GM18951 (cell line): ENCODE data around the gene FBXL7.

Experiments used
- POLR2A ChIP-seq: IDR thresholded peaks from 4 replicates; pipeline ENCODE4 v1.6.1; 2011; ENCODE audit warnings: mild to moderate bottlenecking; ENCODE audit not compliant: insufficient read length, insufficient read depth; ENCODE audit errors: extremely low read depth
- in situ Hi-C: fragments of 300-500 bp; cut with MboI; formaldehyde crosslinking; loops from one replicate; pipeline ENCODE4 v1.12.0; 2022; ENCODE audit warnings: low sequenced_read_pairs, mixed read lengths, inconsistent platforms; ENCODE audit not compliant: unreplicated experiment

Gene FBXL7

DNA sequence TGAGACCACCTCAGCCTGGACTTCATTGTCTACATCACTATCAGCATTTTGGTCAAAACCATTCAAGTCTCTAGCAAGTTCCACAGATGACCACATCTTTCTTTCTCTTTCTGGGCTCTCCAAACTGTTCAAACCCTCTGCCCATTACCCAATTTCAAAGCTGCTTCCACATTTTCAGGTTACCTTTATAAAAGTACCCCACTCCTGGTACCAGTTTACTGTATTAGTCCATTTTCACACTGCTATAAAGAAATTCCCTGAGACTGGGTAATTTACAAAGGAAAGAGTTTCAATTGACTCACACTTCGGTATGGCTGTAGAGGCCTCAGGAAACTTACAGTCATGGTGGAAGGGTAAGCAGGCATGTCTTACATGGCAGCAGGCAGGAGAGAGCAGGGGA, 84.5 kb downstream of the FBXL7 start:
- in situ Hi-C loops, result no loop called here
- TF ChIP-seq POLR2A, result no peak

DNA sequence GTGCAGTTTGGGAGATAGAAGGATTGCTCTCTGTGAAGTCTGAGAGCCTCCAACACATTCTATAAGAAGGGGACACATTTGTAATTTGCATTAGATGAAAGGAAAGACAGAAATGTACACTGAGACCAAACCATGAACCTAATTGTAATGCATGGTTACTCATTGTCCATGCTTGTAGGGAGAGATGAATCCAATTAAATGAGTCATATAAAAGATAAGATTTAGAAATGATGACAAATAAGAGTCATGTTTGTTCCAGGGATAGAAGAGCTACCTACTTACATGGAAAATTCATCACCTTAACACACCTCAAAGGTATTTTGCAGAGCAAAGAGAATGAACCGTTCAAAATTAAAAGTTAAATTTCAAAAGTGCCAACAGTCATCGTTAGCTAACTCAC, 85.1 kb downstream of the FBXL7 start:
- no peak for TF ChIP-seq POLR2A
- in situ Hi-C loops, result no loop called here

DNA sequence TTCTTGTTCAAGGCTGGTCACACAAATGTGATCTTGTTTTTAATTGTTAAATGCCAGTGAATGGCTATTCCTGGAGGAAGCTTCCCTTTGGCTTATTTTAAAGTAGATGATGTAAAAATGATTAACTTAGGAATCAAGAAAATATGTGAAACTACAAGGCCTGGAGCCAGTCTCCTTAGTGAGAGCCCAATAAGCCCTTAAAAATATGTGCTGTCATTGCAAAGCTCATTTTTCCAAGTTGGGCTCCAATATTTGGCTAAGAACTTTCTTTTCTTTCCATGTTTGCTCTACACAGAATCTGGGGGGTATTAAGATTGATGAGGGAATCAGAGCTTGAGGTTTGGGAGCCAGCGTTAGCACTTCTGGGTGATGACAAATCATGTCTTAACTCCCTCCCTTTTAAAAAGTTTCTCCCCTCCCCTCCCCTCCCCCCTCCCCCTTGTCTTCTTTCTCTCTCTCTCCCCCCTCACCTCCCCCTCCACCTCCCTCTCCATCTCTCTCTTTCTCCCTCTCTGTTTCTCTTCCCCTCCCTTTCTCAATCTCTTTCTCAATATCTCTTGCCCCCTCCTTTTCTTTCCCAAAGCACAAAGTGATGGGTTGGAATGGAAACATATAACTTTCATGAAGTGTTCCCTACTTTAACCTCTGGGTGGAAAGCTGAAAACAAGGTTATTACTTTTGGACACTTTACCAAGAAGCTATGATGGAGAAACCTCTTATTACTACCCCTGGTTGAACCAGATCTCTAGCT, 86.0 kb downstream of the FBXL7 start:
- in situ Hi-C loops, result no loop called here
- no peak for TF ChIP-seq POLR2A

DNA sequence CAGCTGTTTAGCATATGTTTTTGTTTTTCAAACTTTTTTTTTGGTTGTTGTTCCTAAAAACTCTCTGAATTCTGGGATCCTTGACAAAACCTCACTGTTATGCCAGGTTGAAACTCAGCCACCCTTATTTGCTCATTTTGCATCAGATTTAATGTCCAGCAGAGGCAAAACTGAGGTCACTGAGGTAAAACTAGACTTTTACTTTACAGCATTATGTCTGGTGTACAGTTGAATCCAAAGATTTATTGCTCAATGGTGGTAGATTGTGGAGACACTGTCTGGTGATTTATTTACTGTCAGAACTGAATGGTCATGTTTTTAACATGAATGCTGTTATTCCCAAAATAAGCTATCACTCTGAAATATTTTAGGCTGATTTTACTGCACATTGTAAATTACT, 87.9 kb downstream of the FBXL7 start:
- no peak for TF ChIP-seq POLR2A
- in situ Hi-C loops, result no loop called here

DNA sequence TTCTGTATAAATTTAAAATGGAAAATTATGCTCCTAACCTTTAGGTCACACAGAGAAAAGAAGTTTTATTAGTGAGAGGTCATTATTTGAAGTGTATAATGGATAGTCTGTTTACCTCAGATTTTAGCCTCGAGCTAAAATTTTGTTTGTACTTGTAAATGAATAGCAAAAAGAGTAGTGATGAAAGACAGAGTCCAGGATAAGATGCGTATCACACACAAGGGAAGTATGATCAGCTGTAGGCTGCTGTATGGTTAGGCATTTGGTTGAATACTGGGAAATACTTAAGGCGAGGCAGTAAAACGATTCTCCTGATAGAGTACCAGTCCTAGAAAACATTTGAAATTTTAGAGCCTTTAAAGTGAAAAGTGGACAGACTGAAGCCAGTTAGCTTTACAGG, 92.7 kb downstream of the FBXL7 start:
- TF ChIP-seq POLR2A, result no peak
- in situ Hi-C loops, result no loop called here

DNA sequence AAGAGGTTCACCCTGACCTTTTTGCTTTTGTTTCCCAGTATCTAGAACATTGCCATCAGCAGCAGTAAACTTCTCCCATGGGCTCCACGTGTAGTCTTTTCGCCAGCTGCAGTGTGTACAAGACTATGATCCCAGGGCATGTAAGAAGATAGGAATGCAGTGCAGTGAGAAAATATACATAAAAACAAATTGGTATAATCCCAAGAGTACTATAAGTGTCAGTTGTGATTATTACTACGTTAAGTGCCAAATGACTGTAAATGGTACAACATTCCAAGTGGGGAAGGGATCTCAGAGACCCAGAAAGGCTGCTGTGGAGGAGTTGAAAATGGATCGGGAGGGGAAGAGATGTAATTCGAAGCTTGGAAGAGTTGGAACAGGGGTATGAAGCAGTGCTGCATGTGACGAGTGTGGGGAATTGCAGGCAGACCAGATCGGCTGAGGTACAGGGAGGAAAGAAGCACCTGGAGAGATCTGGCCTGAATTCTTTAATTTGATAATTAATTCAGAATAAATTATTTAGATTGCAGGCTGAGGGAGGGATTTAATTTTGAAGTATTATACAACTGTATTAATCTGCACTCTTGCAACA, 95.1 kb downstream of the FBXL7 start:
- no peak for TF ChIP-seq POLR2A
- in situ Hi-C loops, result no loop called here

DNA sequence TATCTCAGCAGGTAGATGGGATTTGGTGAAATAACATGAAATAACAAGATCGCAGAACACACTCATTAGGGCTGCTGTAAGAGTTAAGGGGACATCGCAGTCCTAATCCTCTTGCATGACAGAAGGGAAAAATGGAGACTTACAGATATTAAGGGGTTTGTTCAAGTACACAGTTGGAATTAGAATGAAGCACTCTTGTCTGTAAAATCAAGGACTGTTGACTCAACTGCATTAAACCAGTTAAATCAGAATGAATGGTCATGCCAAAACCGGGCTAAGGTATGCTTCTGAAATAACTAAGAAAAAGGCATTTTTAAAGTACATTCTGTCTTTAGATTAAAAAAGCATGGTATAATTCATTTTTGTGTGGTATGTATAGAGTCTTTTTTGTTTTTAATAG, 95.9 kb downstream of the FBXL7 start:
- in situ Hi-C loops, result no loop called here
- no peak for TF ChIP-seq POLR2A

DNA sequence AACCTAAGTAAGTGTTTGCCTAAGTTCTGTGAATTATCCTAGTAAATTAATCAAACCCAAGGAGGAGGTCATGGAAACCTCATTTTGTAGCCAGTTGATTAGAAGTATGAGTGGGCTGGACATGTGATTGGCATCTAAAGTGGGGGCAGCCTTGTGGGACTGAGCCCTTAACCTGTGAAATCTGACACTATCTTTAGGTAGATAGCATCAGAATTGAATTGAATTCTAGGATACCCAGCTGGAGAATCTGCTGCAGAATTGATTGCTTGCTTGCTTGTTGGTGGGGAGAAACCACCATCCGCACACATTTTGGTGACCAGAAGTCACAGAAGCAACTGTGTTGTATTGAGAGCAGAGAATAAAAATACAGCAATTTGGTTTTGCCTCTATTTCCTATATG, 97.0 kb downstream of the FBXL7 start:
- in situ Hi-C loops, result no loop called here
- TF ChIP-seq POLR2A, result no peak

DNA sequence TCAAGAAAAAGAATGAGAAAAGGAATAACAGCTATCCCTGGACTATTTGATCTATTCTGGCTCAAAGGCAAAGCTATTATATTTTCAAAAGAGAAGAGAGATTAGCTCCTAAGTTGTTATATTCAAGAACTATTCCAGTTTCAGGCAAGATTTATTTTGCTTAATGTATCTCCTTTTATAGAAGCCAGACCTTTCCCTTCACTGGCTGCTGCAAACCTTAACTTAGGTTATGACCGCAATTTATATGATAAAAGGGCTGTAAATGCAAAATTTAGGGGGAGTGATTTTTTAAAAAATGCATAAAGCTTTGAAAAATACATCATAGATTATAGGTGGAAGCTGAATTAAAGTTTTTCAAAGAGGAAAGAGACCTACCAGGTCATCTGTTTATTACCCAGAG, 97.8 kb downstream of the FBXL7 start:
- in situ Hi-C loops, result no loop called here
- TF ChIP-seq POLR2A, result no peak

DNA sequence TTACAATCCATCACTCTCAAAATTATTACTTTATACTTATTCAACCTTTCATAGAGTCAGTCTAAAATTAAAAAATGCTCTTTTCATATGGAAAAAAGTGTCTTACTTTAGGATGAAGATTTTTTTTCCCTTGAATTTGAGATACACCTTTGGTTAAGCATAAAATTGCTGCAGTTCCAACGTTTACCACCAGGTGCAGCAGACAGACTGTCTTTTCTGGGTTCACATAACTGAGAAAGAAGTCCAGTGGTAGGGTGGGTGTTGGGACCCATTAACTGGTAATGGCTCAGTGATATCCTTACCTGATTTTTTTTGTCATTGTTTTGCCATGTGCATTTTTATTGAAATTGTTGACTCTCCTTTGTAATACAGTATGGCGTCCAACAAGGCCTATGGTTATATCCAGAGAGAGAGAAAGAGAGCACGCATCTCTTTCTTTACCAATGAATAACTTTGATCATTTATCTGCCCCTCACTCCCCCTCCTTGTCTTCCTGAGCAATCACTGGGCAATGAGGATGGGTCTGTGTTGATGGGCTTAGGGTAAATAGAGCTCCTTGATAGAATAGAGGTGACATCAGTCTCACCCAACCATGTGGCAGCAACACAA, 98.4 kb downstream of the FBXL7 start:
- in situ Hi-C loops, result no loop called here
- TF ChIP-seq POLR2A, result no peak

DNA sequence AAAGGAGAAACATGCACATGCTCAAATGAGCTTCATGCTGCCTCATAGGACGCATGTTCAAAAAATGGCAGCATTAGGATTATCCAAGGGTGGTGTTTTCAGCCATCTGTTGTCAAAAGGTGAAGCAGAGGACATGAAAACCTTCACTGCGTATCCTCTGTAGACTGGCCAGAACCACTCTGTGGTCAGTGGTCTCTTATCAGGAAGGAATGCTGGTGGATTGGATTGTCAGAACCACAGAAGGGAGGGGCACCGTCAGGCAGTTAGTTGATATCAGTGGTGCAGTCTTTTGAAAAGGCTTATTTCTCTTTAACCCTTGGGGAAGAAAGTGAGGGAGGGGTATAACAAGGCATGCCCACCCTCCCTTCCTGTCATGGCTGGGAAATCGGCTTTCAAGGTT, 100.1 kb downstream of the FBXL7 start:
- in situ Hi-C loops, result no loop called here
- TF ChIP-seq POLR2A, result no peak

DNA sequence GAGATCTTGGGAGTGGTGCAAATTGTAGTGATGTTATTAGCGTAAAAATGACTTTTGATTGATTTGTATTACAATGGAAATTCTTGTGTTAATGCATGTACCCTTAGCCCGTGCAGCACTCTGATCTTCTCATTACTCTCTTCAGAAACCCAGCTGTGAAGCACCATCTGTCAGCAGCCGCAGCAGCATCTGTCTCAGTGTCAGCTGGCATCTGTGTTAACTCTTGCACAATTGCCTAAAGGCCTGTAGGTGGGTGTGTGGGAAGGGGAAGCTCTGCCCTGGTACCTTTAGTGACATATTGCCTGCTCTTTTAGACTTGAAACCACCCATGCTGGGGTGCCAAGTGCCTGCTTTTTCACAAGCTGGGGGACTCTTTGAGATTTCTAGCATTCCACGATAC, 101.3 kb downstream of the FBXL7 start:
- TF ChIP-seq POLR2A, result no peak
- in situ Hi-C loops, result no loop called here

DNA sequence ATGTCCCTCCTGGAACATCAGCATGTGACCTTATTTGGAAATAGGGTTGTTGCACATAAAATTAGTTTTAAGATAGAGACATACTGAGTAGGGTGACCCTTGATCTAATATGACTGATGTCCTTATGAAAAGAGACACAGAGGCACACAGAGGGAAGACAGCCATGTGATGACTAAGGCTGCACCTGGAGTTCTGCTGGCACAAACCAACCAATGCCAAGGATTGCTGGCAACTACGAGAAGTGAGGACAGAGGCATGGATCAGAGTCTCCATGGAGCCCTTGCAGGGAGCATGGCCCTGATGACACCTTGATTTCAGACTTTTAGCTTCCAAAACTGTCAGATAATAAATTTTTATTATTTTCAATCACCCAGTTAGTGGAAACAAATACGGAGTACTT, 101.9 kb downstream of the FBXL7 start:
- in situ Hi-C loops, result no loop called here

DNA sequence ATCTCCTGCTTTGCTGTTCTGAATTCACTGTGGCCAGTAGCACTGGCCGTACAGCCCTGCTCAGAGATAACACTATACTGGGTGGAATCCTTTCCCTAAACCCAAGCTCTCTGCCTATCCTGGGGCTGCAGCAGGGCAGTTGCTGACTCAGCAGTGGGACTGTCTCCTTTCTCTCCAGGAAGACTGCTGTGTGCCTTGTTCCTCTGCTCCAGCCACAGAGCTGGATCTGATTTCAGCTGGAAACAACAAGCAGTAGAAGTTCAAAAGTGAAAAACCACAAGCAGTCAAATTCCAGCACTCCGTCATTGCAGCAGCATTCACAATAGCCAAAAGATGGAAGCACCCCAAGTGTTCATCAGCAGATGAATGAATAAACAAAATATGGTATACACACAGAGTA, 105.0 kb downstream of the FBXL7 start:
- in situ Hi-C loops, result no loop called here
- no peak for TF ChIP-seq POLR2A

More for the DNA sequence above, 101.9 kb downstream of the FBXL7 start:
- TF ChIP-seq POLR2A, result no peak
